ENCODE data around the gene RB1. TPM values are rescaled to one million over a fixed set of nuclear protein-coding genes. Genes with fewer than 3 reads are reported as not detected.
A peak's percentile ranks its signal among the peaks of the same experiment; 100 is the strongest.

The RB1 gene
- total RNA-seq, 1 donor from 2014 or later: 23.8 TPM

DNA sequence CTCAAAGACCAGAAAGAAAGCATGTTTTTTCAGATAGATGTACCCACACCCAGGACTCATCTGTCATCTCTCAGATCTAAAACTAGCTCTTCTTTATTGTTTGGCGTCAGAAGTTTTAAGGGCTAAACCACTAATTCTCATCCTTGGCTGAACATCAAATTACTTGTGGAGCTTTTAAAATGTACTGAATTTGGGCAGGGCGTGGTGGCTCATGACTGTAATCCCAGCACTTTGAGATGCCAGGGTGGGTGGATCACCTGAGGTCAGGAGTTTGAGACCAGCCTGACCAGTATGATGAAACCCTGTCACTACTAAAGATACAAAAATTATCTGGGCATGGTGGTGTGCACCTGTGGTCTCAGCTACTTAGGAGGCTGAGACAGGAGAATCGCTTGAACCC is 181.9 kb downstream of the RB1 start:
- peaks cover 39% of the 10 kb centered on the region for H3K36me3 ChIP-seq
- no peak overlapping the region for H3K4me3 ChIP-seq
- DNase-seq: no peak
- no peak for TF ChIP-seq CTCF (IDR thresholded peaks at IDR 0.05; ENCODE audit: borderline replicate concordance)
- H3K9me3 ChIP-seq (replicated peaks): peaks cover 6% of the 10 kb centered on the region
- intact Hi-C loops (cut with micrococcal nuclease): loop anchor here (10.0 kb wide), 1 partner anchor 71 kb away; the partner anchor contains the start of gene LPAR6
- H3K27me3 ChIP-seq (ENCODE audit: low read depth): no peaks in the 10 kb centered on the region
- H3K27ac ChIP-seq (replicated peaks): no peak overlapping the region
- H3K4me1 ChIP-seq: no peaks in the 10 kb centered on the region

- TF ChIP-seq CTCF (IDR thresholded peaks at IDR 0.05; ENCODE audit: borderline replicate concordance): no peak
- Histone ChIP-seq H3K4me3 (no peak overlapping the region), H3K36me3 (peaks cover 39% of the 10 kb centered on the region), H3K4me1 (peaks cover 2% of the 10 kb centered on the region), H3K27me3 (ENCODE audit: low read depth) (no peaks in the 10 kb centered on the region), H3K9me3 (replicated peaks) (peaks cover 6% of the 10 kb centered on the region), H3K27ac (replicated peaks) (no peak overlapping the region)
- intact Hi-C loops (cut with micrococcal nuclease): loop anchor here (10.0 kb wide), 1 partner anchor 72 kb away; the partner anchor contains the start of gene LPAR6
- DNase-seq: no peak
These were observed 182.8 kb downstream of the RB1 start for GRCh38 chr13:48486362-48486761.

- DNase-seq: no peak
- no peaks in the 10 kb centered on the region for H3K27me3 ChIP-seq (ENCODE audit: low read depth)
- peaks cover 7% of the 10 kb centered on the region for H3K4me1 ChIP-seq
- peaks cover 35% of the 10 kb centered on the region for H3K36me3 ChIP-seq
- intact Hi-C loops (cut with micrococcal nuclease): loop anchor here (10.0 kb wide), 1 partner anchor 72 kb away; the partner anchor contains the start of gene LPAR6
- no peak overlapping the region for H3K4me3 ChIP-seq
- H3K9me3 ChIP-seq (replicated peaks): peaks cover 6% of the 10 kb centered on the region
- TF ChIP-seq CTCF (IDR thresholded peaks at IDR 0.05; ENCODE audit: borderline replicate concordance): no peak
- H3K27ac ChIP-seq (replicated peaks): no peak overlapping the region
These were observed 183.3 kb downstream of the RB1 start for GRCh38 chr13:48486836-48487235.

DNA sequence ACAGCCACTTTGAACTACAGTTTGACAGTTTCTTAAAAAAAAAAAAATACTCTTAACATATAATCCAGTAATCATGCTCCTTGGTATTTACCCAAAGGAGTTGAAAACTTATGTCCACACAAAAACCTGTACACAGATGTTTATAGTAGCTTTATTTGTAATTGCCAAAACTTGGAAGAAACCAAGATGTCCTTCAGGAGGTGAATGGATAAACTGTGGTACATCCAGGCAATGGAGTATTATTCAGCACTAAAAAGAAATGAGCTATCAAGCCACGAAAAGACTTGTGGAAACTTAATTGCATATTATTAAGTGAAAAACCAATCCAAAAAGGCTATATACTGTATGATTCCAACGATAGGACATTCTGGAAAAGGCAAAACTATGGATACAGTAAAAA is 184.4 kb downstream of the RB1 start:
- intact Hi-C loops (cut with micrococcal nuclease): loop anchor here (10.0 kb wide), 1 partner anchor 73 kb away; the partner anchor contains the start of gene LPAR6
- no peak for TF ChIP-seq CTCF (IDR thresholded peaks at IDR 0.05; ENCODE audit: borderline replicate concordance)
- H3K27me3 ChIP-seq (ENCODE audit: low read depth): no peaks in the 10 kb centered on the region
- H3K9me3 ChIP-seq (replicated peaks): peaks cover 6% of the 10 kb centered on the region
- H3K27ac ChIP-seq (replicated peaks): no peak overlapping the region
- H3K36me3 ChIP-seq: peaks cover 30% of the 10 kb centered on the region
- peaks cover 18% of the 10 kb centered on the region for H3K4me1 ChIP-seq
- no peak for DNase-seq
- no peak overlapping the region for H3K4me3 ChIP-seq

DNA sequence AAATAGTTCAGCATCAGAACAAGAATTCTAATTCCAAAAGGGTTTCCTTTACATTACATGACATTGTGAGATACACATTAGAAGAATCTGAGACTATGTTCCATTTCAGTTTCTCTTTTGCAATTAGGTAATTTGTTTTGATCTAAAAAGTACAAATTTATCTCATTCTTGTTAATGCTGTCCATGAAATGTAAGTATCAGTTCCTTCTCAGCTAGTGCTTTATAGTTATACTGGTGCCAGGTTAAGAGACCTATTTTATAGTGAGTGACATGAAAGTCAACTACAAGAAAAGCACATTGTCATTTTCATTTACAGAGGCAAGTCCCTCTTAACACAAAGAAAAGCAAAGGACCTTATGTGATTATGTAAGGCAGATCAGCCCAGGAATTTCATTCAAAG is 185.4 kb downstream of the RB1 start:
- no peak for TF ChIP-seq CTCF (IDR thresholded peaks at IDR 0.05; ENCODE audit: borderline replicate concordance)
- intact Hi-C loops (cut with micrococcal nuclease): loop anchor here (10.0 kb wide), 1 partner anchor 74 kb away; the partner anchor contains the start of gene LPAR6
- H3K4me1 ChIP-seq: peaks cover 25% of the 10 kb centered on the region
- H3K27ac ChIP-seq (replicated peaks): peak overlapping the region; percentile 20
- peaks cover 6% of the 10 kb centered on the region for H3K9me3 ChIP-seq (replicated peaks)
- peaks cover 29% of the 10 kb centered on the region for H3K36me3 ChIP-seq
- DNase-seq: no peak
- H3K27me3 ChIP-seq (ENCODE audit: low read depth): no peaks in the 10 kb centered on the region
- no peak overlapping the region for H3K4me3 ChIP-seq

All from left ventricle myocardium inferior (tissue), 1 donor.